HG03159 (cell line): ENCODE results near the gene FCHSD2.
"Not testable (repeated sequence)": the region's sequence is repeated elsewhere in the genome, so short reads cannot be mapped to it uniquely, and the experiment has no call there.

Experiments used
- ATAC-seq: cut with Tn5 transposase; IDR thresholded peaks from one replicate; pipeline ENCODE4 v1.9.1; 2021; ENCODE audit warnings: mild to moderate bottlenecking, moderate library complexity; ENCODE audit not compliant: unreplicated experiment

The FCHSD2 gene

DNA sequence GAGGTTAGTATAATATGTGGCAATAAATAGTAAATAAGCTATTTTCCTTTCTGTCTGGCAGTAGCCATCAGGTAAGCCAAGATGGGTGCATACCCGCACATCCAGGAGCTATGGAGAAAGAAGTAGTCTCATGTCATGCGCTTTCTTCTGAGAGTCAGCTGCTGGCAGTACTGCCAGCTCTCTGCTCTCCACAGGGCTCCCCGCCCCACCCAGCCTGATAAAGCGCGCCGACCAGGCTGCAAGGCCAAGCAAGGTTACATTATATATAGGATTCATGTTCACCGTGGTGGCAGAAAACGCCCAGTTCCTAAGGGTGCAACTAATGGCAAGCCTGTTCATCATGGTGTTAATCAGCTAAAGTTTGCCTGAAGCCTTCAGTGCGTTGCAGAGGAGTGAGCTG, 201.7 kb downstream of the FCHSD2 start:
- no peak for ATAC-seq

DNA sequence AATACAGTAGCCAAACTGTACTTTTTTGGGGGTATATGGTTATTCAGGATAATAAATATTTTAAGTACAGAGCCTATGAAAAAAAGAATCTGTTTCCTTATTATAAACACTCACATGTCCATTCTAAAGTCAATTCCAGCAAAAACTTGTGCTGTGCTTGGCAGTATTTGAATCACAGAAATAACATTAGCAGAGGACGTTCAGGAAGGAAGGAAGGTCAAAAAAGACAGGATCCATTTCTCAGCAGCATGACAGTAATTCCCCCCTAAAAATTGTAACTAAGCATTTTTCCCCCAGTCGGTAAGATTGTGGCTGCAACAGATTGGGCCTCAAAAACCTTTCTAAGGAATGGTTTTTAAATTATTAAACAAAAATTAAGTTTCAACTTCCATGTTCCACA, 203.1 kb downstream of the FCHSD2 start:
- no peak for ATAC-seq

DNA sequence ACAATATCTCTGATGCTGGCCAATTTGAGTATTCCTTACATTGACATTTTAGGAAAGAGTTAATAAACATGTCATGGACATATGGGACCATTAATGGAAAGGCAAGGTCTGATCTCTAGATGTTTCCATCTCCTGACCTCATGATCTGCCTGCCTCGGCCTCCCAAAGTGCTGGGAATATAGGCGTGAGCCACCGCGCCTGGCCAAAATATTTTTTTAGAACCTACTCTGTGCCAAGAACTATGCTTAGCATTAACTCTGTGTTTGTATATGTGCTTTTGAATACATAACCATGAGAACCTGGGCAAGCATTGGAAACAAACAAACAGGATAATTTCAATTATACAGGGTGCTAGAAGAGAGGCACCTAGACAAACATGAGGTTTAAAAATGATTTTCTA, 204.7 kb downstream of the FCHSD2 start:
- no peak for ATAC-seq

DNA sequence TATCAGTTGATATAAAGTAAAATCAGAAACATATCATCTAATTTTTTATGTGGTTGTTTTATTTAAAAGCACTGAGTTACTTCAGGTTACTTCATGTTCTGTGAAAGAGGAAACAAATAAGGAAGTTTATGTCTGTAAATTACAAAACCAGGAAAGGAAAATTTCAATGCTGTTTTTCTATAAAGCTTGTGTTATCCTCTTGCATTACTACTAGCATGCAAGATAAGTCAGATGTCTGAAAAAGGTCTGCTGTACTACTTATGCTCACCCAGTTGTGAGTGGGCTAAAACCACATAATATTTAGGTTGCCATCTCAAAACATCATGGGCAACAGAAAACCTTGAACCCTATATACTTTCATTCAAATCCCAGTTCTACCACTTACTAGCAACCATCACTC, 206.4 kb downstream of the FCHSD2 start:
- ATAC-seq: no peak

DNA sequence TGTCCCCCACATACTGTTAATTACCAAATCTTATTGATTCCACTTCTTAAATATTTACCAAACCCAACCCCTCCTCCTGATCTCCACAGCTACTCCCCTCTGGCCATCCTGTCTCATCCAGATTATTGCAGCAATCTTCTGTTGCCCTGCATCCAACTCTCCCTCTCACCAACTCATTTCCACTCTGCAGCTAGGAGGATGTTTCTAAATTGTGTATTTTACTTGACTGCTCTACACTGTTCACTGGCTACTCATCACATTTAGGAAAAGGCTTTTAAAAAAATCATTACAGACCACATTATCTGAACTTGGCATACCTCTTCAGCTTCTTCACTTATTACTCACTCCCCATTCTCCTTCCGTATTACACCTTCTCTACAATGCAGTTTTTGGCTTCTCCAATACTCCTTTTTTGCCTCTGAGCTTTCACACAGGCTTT, 210.0 kb downstream of the FCHSD2 start:
- no peak for ATAC-seq

DNA sequence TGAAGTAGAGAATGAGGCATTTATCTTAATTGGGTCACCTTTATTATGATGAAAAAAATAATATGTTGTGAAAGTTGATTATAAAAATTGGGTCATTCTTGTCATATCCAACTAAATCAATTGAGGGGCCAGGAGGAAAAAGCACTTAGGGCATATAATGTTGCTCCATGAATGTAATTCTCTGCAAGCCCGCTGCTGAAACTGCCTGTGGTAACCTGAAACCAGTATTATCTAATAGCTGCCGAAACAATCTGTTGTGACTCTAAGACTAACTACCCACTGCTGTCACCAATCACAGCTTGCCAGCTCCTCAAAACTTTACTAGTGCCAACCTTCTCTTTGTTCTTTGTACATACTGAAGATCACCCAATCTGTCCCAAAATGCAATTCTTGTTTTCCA, 212.1 kb downstream of the FCHSD2 start:
- no peak for ATAC-seq

DNA sequence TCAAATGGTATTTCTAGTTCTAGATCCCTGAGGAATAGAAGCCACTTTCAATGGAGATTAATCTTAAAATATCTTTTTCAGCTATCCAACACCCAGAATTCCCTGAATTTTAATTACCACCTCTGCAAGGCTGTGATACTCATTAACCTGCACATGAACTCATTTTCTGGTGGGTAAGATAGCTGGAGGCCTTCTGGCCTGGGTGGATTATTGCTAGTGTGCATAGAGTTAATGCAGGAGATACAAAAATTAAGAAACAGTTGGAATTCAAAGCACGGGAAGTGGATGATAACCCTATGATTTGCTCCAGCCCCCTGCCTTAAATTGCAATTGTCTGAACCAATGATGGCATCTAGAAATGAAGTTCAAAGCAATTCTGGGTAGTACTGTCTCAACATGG, 212.9 kb downstream of the FCHSD2 start:
- ATAC-seq: no peak

DNA sequence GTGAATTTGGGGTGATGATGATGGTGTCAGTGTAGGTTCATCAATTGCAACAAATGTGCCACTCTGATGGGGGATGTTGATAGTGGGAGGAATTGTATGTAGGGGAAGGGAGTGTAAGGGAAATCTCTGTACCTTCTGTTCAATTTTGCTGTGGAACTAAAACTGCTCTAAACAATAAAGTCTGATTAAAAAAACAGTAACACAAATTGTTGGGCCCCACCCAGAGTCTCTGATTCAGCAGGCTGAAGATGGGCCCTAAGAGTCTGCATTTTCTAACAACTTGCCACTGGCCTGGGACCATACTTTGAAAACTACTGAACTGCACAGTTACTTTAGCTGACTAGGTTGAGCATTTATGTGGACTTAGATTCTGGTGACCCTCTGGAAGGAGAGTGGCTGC, 214.7 kb downstream of the FCHSD2 start:
- no peak for ATAC-seq

DNA sequence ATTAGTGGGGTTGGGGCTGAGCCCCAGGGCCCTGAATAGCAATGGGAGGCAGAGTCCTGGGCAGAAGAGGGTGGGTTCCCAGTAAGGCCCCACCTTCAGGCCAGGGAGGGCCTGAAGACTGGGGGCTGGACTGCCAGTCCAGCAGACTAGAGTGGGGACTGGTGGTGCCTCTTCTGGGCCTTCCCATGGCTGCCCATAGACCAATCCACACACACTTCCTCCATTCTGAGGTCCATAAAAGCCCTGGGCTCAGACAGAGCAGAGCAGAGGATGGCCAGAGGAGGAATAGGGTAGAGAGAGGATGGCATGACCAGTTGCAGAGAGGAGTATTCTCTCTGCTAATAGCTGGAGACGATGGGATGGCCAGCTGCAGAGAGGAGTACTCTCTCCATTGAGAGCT, 216.0 kb downstream of the FCHSD2 start:
- ATAC-seq: no peak

DNA sequence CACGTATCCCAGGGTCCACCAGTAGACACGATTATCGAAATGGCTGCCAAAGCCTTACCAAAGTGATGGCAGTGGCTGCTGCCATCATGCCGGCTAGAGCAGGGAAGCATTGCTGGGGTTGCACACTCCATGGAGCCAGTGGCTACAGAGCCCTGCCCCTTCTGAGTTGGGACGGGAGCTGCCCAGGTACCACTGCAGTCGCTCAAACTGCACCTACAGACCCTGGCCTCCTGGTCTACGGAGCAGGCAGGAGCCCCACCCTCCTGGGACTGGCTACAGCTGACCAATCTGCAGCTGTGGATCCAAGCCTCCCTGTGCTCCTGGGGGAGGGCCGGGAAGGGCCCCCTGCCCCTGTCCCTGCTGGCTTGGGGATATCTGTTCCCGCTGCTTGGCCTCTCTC, 216.5 kb downstream of the FCHSD2 start:
- ATAC-seq: no peak

DNA sequence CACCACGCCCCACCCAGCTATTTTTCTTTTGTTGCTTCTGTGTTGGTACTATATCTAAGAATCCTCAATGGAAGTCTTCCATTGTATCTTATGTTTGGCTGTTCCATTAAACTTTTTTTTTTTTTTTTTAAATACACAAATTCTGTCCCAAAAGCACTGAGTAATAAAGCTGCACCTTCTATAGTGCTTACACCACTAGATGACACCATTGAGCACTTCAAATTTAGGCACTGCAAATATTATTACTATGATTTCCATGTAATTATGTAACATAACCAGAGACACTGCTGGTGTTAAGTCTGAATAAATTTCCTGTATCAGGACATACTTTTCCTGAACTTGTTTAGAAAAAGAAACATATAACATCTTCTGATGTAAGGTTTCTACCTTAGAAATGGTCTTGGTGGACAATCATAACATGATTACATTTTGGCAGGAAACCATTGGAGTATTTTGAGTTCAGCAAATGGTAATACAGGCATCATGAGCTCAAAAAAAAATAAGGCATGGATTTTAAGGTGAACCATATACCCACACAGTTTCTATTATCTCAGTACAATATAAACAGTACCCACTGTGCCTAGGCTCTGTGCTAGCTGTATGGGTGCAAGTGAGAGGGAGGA, 217.4 kb downstream of the FCHSD2 start:
- no peak for ATAC-seq

DNA sequence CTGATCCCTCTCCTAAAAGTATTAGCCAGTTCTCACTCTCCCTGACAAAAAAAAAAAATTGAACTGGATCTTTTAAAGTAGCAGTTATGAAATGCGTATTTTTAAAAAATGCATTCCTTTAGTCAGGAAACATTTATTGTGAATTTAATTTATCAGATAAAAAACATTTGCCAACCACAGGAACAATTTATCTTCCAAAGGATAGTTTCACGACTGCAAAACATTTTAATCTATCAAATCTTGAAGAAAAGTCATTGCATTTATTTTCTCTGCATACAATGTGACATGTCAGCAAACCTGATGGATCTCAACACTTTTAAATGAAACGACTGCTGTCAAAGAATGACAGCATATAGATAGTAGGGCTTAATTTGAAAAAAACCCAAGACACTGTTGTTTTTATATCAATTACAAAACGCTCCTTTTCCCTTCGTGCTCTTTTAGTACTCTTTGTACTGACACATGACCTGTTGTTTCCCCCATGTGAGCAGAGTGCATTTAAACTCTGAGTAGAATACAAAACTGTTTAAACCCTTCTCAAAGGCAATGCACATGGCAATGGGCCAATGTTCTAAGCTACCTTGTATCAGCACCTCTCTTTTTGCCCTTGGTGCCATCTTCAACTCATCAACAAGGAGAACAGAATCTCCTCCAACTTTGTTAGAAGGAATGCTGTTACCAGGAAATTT, 220.9 kb downstream of the FCHSD2 start:
- no peak for ATAC-seq

DNA sequence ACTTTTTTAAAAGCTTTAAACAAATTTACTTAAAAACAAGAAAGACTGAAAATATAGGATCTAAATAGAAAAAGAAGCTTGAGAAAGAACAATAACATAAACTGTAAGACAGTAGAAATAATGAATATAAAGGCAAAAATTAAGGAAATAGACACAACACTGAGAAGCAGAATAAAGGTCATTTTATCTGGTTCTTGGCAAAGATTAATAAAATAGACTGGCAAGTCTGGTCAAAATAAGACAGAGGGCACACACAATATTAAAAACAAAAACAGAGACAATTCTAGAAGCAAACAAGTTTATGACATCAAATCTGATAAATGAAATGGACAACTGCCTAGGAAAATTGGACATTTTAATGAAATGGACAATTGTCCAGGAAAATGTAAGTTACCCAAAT, 222.1 kb downstream of the FCHSD2 start:
- ATAC-seq: no peak

DNA sequence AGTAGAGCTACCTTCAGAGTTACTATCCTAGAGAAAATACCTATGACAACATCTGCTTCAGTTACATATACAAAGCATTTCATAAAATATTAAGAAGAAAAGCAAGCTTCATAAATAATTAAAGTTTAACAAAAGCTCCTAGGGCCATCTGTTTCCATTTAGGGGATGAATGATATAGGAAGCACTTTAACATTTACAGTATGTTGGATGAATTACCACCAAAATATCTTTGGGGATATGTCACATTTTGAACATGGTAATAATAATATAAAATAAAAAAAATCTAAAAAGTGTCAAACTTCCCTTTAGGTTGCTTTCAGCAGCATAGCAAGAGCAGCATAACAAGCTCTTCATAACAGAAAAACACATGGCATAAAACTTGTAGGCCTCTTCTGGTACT, 223.3 kb downstream of the FCHSD2 start:
- no peak for ATAC-seq

DNA sequence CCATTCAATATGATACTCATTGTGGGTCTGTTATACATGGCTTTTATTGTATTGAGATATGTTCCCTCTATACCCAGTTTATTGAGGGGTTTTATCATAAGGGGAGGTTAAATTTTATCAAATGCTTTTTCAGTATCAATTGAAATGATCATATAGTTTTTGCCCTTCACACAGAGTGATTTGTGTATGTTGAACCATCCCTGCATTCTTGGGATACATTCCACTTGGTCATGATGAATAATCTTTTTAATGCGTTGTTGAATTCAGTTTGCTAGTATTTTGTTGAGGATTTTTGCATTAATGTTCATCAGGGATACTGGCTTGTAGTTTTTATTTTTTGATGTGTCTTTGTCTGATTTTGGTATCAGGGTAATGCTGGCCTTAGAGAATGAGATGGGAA, 229.9 kb downstream of the FCHSD2 start:
- ATAC-seq: no peak

DNA sequence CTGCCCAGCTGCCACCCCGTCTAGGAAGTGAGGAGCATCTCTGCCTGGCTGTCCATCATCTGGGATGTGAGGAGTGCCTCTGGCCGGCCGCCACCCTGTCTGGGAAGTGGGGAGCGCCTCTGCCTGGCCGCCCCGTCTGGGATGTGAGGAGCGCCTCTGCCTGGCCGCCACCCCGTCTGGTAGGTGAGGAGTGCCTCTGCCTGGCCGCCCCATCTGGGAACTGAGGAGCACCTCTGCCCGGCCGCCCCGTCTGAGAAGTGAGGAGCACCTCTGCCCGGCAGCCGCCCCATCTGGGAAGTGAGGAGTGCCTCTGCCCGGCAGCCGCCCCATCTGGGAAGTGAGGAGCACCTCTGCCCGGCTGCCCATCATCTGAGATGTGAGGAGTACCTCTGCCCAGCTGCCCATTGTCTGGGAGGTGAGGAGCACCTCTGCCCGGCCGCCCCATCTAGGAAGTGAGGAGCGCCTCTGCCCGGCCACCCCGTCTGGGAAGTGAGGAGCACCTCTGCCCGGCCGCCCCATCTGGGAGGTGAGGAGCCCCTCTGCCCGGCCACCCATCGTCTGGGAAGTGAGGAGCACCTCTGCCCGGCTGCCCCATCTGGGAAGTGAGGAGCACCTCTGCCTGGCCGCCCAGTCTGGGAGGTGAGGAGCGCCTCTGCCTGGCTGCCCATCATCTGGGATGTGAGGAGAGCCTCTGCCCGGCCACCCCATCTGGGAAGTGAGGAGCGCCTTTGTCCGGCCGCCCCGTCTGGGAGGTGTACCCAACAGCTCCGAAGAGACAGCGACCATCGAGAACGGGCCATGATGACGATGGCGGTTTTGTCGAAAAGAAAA, 232.3 kb downstream of the FCHSD2 start:
- ATAC-seq: not testable (repeated sequence)

DNA sequence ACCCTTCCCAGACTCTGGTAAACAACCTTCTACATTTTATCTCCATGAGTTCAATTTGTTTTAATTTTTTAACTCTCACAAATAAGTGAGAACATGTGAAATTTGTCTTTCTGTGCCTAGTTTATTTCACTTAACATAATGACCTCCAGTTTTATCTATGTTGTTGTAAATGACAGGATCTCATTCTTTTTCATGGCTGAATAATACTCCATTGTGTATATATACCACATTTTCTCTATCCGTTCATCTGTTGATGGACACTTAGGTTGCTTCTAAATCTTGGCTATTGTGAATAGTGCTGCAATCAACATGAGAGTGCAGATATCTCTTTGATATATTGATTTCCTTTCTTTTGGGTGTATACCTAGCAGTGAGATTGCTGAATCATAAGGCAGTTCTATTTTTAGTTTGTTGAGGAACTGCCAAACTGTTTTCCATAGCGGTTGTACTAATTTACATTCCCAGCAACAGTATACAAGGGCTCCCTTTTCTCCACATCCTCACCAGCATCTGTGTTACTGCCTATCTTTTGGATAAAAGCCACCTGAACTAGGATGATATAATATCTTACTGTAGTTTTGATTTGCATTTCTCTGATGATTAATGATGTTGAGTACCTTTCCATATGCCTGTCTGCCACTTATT, 234.0 kb downstream of the FCHSD2 start:
- no peak for ATAC-seq

DNA sequence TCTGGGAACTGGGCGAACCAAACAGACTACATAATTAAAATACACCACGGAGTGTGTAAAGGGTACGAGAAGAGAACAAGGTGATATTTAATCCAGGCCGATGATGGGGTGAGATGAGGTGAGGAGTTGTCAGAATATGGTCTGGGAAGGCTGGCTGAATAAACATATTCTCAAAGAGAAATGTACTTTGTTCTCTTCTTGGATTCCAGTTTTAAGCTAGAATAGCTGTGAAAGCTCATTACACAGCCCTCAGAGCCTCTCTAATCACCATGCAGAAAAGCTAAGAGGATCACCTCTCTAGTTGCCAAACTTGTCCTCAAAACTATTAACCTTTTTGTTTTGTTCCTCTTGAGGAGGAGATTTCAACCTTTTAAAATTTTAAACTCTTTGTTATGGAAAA, 238.1 kb downstream of the FCHSD2 start:
- ATAC-seq: no peak

DNA sequence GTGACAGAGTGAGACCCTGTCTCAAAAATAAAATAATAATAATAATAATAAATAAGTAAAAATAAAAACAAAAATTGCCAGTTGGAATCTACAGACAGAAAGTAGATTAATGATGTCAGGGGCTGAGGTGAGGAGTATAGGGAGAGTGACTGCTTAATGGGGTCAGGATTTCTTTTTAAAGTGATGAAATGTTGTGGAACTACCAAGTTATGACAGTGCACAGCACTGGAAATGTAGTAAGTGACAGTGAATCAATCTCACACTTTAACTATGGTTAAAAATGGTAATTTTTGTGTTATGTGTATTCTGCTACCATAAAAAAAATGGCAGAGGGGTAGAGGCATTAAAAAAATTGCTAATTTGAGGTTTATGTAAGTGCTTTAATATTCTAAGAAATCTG, 240.7 kb downstream of the FCHSD2 start:
- ATAC-seq: no peak

DNA sequence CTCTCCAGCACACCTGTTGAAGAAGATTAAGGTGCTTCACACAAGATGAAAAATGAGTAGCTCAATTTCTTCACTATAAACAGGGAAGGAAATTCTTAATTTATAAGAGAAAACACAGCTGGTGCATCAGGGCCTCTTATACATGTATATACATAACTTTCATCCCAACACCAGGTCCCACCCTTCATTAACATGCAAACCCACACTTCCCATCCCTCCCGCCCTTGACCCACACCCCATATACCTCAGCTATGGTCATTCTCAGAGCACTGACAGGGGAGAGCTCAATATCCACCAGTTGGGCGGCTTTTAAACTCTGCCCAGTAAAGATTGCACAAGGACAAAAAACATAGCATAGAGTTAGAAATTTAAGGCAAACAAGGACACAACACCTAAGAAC, 242.1 kb downstream of the FCHSD2 start:
- no peak for ATAC-seq

DNA sequence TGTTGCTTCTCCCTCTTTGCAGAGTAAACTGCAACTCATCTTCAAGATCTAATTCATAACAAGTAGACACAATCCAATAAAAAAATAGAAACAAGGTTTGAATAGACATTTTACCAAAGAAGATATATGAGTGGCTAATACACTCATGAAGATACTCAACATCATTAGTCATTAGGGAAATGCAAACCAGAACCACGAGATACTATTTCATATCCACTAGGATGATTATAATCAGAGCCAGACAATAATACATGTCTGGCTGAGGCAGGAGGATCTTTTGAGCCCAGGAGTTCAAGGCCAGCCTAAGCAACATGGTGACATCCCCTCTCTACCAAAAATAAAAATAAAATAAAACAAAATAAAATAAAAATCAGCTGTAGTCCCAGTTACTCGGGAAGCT, 242.9 kb downstream of the FCHSD2 start:
- no peak for ATAC-seq

DNA sequence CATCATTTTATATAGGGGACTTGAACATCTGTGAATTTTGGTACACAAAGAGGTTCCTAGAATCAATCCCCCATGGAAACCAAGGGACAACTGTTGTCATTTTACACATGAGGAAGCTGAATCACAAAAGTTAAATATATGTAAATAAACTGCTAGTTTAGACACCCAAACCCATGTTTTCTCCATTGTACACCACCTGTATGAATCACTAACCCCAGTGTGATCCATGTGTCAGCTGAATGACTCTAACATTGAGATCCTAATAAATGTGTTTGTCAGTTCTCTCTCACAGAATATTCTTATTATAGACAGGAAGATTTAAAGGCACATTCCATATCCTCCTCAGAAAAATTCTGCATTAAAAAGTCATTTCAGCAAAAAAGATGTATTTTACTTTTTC, 244.6 kb downstream of the FCHSD2 start:
- ATAC-seq: no peak
